SU-DHL-6 (cell line): Measurements from ENCODE around the gene MNX1.

Source experiments
- H2AFZ ChIP-seq: fragments of 200-600 bp; sonication (generic); 2 replicates; pipeline ENCODE4 v1.6.1; 2014; ENCODE audit warnings: low read depth, mild to moderate bottlenecking, moderate library complexity, mixed read lengths, antibody characterized with exemption, low read length; ENCODE audit not compliant: severe bottlenecking
- H3F3A ChIP-seq: fragments of 200-600 bp; shearing (Covaris generic); 2 replicates; pipeline ENCODE4 v1.6.0; 2016; ENCODE audit warnings: antibody characterized with exemption, mild to moderate bottlenecking; ENCODE audit not compliant: insufficient read depth
- H3K27ac ChIP-seq: fragments of 200-600 bp; sonication (generic); 2 replicates; pipeline ENCODE4 v1.5.1; 2016; ENCODE audit warnings: low read depth, mild to moderate bottlenecking, low read length, moderate library complexity, mixed read lengths
- H3K27me3 ChIP-seq: fragments of 200-600 bp; sonication (generic), shearing (Covaris generic); 2 replicates; pipeline ENCODE4 v1.6.0; 2014; ENCODE audit warnings: mild to moderate bottlenecking, low read length
- H3K36me3 ChIP-seq: fragments of 200-600 bp; sonication (generic); 2 replicates; pipeline ENCODE4 v1.6.1; 2014; ENCODE audit warnings: mild to moderate bottlenecking, low read length, mixed read lengths
- H3K4me2 ChIP-seq: fragments of 300-600, 200-600 bp; shearing (Covaris generic), sonication (generic); 2 replicates; pipeline ENCODE4 v1.6.0; 2014; ENCODE audit warnings: low read length, low read depth, mild to moderate bottlenecking; ENCODE audit not compliant: poor library complexity, severe bottlenecking
- H3K4me3 ChIP-seq: fragments of 200-600 bp; sonication (generic); 2 replicates; pipeline ENCODE4 v1.5.1; 2014; ENCODE audit warnings: antibody characterized with exemption, low read length, mild to moderate bottlenecking, mixed read lengths; ENCODE audit not compliant: insufficient read depth, poor library complexity, severe bottlenecking
- H3K79me2 ChIP-seq: fragments of 200-600 bp; sonication (generic); 2 replicates; pipeline ENCODE4 v1.6.1; 2014; ENCODE audit warnings: mild to moderate bottlenecking, low read length, moderate library complexity; ENCODE audit not compliant: insufficient read depth
- H3K9ac ChIP-seq: fragments of 200-600 bp; sonication (generic); 2 replicates; pipeline ENCODE4 v1.7.0; 2014; ENCODE audit warnings: mild to moderate bottlenecking, low read length
- H3K9me2 ChIP-seq: fragments of 200-600 bp; sonication (generic); replicated peaks from 2 replicates; pipeline ENCODE4 v1.6.1; 2014; ENCODE audit warnings: low read length; ENCODE audit not compliant: insufficient read depth
- H3K9me3 ChIP-seq: fragments of 200-600 bp; sonication (generic); 2 replicates; pipeline ENCODE4 v1.6.1; 2014; ENCODE audit warnings: low read length, mixed read lengths; ENCODE audit not compliant: insufficient read depth
- H4K20me1 ChIP-seq: fragments of 200-600 bp; sonication (generic); 2 replicates; pipeline ENCODE4 v1.6.1; 2014; ENCODE audit warnings: low read depth, mild to moderate bottlenecking, antibody characterized with exemption, low read length, moderate library complexity, mixed read lengths
- CTCF ChIP-seq: fragments of 200-600 bp; sonication (generic); IDR thresholded peaks from one replicate; pipeline ENCODE4 v1.5.1; 2017; ENCODE audit warnings: antibody characterized with exemption, mild to moderate bottlenecking, low read length, moderate library complexity; ENCODE audit not compliant: insufficient read depth, poor library complexity, severe bottlenecking
- EZH2phosphoT487 ChIP-seq: fragments of 200-600 bp; sonication (generic), shearing (Covaris generic); conservative IDR thresholded peaks from 2 replicates; pipeline ENCODE4 v1.6.1; 2018; ENCODE audit warnings: mild to moderate bottlenecking, antibody characterized with exemption, low read length, moderate library complexity, mixed read lengths

Gene MNX1

GRCh38 chr7:157012113-157012547 is 1.7 kb upstream of the MNX1 start:
- peak overlapping the region; percentile 58 for H3K4me2 ChIP-seq
- TF ChIP-seq CTCF = no peak

GRCh38 chr7:157011333-157012112 is 1.1 kb upstream of the MNX1 start:
- Histone ChIP-seq H3K79me2 (no peaks in the 10 kb centered on the region), H3K4me3 (peak overlapping the region; percentile 52), H3K27ac (no peak overlapping the region), H3F3A (no peaks in the 10 kb centered on the region), H3K36me3 (no peaks in the 10 kb centered on the region), H4K20me1 (no peaks in the 10 kb centered on the region), H3K9me2 (no peaks in the 10 kb centered on the region), H2AFZ (peak overlapping the region; percentile 55), H3K27me3 (no peaks in the 10 kb centered on the region), H3K9me3 (no peaks in the 10 kb centered on the region), H3K4me2 (peak overlapping the region; percentile 58), H3K9ac (peak overlapping the region; percentile 60)
- TF ChIP-seq CTCF = no peak
- no peak for TF ChIP-seq EZH2phosphoT487

More at GRCh38 chr7:157012113-157012547, 1.7 kb upstream of the MNX1 start:
- H3K9me2 ChIP-seq = no peaks in the 10 kb centered on the region
- no peaks in the 10 kb centered on the region for H3K79me2 ChIP-seq
- no peak overlapping the region for H3K27ac ChIP-seq
- no peak overlapping the region for H2AFZ ChIP-seq
- no peak overlapping the region for H3K9ac ChIP-seq
- H3K9me3 ChIP-seq = no peaks in the 10 kb centered on the region
- H4K20me1 ChIP-seq = no peaks in the 10 kb centered on the region
- H3K27me3 ChIP-seq = no peaks in the 10 kb centered on the region
- H3K4me3 ChIP-seq = no peak overlapping the region
- no peaks in the 10 kb centered on the region for H3K36me3 ChIP-seq
- H3F3A ChIP-seq = no peaks in the 10 kb centered on the region

GRCh38 chr7:157009778-157010587 is 480 bp downstream of the MNX1 start:
- Histone ChIP-seq H3K79me2 (no peaks in the 10 kb centered on the region), H3K36me3 (no peaks in the 10 kb centered on the region), H3K9ac (peak overlapping the region; percentile 60), H3K27me3 (no peaks in the 10 kb centered on the region), H3K9me3 (no peaks in the 10 kb centered on the region), H4K20me1 (no peaks in the 10 kb centered on the region), H2AFZ (peak overlapping the region; percentile 84), H3K4me3 (peak overlapping the region; percentile 52), H3K9me2 (no peaks in the 10 kb centered on the region), H3K4me2 (peak overlapping the region; percentile 52), H3F3A (no peaks in the 10 kb centered on the region), H3K27ac (no peak overlapping the region)
- TF ChIP-seq CTCF (no peak), EZH2phosphoT487 (no peak)
